C1 segment of cervical spinal cord (tissue), 14 donors: ENCODE results near the gene IRF2.

Experiments used
- DNase-seq, 14 donors: peaks; one replicate each; lab custom pipeline; 2025; lab: John Stamatoyannopoulos, UW

IRF2 gene

DNA sequence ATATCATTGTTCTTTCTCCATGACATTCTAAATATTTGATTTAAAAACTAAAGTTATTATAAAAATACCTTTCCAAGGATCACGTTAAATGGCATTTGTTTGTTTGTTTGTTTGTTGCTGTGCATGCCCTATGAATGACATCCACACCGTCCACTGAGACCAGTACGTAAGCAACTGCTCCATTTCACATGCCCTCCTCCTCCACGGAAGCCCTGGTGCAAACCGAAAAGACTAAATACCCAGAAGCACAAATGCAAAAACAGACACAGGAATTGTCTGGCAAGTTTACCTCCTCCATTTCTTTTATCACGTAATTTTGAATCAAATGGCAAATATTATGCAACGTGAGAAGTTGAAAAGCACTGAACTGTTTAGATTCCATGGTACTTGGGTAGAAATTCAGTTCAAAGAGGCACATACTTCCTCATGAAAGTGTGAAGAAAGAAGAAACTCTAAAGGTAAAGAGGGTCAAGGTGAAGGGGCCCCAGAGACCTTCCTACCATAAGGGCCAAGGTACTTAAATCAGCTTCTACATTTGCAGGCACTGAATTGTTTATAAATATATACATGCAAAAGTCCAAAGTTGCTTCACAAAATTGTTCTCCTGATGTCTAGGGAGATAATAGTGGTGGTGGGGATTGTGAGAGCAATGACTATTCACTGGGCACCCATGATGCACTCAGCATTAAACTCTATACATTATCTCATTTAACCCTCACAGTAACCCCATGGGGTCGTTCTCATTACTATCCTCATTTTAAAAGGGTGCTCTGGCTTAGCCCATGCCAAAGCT lies 23.4 kb downstream of the IRF2 start:
- no peak for DNase-seq

DNA sequence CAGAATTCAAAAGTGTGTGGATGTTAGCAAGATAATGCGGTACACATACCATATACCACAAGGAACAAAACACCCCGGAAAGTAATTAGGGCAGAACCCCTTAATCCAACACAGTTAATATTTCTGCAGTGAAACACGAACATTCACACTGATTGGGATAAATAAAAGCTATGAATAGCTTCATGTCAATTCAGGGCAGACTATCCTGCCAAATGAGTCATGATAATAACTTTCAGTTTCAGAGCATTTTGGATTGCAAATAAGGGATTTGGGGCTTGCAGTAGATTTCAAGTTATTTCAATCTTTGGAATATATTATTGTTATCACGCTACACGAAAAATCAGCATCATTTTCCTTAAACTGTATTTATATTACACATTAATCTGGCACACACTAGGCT lies 24.3 kb downstream of the IRF2 start:
- no peak for DNase-seq

DNA sequence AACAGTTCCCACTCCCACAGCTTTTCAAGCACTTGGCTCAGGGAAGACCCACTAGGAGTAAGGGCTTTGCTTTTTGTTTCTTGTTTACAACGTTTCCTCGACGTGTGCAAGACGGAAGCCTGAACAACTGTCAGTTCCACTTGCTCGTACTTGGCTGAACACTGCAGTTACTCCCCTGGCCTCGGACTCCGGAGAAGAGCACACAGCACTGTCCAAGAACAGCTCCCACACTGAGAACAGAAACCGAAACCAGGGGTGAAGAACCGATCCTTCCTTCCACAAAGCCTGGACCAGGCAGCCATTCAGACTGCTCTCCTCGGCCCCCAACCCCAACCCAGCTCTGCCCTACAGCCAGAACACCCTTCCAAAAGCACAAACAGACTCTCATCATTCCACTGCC lies 25.5 kb downstream of the IRF2 start:
- peak in 11 of 14 donors; percentile 30 to 79 (median 40) for DNase-seq

DNA sequence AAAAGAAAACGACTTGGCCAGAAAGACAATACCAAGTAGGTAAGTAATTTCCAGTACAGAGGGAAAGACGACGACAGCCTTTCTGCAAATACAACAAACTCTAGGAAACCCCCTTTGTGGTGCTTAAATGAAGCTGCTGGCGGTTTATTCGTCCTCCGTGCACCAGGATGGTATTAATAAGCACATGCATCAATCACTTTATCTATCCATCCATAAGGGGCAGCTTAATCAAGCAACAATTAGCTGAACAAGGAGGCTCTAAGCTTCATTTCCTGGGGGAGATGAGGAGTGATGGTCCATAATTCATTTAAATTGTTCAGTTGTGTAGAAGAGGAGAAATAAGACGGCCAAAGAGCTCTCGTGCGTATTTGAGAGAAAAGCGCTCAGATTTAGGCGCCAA lies 26.2 kb downstream of the IRF2 start:
- no peak for DNase-seq

DNA sequence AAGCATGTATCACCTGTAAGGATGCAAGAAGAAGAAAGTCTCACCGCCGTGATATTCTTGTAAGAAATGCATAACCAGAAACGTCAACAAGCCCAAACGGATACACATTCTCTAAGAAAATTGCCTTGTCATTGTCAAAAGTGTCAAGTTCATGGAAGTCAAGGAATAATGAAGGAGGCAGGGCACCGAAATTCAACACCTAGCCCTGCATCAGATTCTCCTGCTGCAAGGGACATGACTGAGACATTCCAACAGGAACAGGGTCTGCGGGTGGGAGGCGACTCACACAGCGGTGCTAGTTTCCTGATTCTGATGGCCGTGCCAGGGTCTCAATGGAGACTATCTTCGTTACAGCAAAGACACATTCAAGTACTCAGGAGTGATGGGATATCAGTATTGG lies 26.7 kb downstream of the IRF2 start:
- no peak for DNase-seq

DNA sequence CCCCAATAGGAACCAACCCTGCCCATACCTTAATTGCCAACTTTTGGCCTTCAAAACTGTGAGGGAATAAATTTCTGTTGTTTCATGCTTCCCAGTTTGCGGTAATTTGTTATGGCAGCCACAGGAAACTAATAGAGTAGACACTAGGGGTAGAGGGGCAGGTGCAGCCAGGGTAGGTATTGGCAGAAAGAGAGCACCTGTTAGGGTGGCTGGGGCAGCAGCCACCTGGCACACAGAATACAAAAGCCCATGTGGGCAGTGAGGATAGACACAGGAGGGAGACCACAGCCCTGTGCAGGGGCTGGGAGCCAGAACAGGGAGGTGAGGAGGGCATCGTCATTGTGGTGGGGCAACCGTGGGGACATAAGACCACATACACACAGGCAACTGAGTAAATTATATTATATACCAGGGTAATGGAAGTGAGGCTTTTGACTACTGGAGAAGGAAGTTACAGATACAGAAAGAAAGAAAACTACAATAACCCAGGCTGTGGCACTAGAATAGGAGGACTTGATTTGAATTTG lies 28.2 kb downstream of the IRF2 start:
- no peak for DNase-seq

DNA sequence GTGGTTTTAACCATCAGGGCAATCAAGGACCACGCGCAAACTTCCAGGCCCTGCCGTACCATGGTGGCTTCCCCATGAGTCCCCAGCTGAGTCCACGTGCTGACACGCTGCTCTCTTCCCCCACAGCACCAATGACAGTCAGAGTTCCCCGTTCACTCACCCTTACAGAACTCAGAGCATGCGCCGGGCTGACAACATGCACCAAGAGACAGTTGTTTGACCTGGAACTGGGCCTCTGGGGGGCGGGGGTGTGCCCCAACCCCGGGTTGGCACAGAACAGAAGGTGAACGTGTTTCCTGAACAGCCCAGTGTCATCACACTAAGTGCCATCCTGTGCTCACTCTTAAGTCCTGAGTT lies 29.4 kb downstream of the IRF2 start:
- peak in 5 of 14 donors; percentile 19 to 52 (median 25) for DNase-seq

DNA sequence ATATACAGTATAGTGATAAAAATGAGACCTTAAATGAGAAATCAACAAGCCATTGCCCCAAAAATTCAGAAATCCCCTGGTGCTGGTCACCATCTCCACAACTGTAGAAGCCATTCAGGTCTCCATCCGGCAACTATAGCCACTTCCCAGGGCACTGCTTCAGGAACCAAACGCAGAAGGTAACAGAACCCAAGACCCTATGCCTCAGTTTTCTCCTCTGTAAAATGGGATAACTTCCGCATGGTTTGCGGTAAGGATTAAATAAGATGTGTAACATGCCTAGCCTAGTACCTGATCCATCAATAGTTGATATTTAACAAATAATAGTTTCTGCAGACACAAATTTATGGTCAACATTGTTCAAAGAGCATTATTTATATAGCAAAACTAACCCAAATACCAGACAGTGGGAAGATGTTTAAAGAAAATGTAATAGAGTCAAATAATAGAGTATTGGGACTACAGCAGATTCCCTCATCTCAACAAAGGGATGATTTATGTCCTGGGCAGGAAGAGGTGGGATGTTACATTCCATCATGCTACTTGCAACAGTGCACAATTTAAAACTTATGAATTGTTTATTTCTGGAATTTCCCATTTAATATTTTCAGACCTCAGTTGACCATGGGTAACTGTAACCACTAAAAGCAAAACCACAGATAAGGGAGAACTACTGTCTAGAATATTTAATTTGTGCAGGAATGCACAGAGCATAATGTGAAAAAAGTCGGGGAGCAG lies 30.0 kb downstream of the IRF2 start:
- no peak for DNase-seq

DNA sequence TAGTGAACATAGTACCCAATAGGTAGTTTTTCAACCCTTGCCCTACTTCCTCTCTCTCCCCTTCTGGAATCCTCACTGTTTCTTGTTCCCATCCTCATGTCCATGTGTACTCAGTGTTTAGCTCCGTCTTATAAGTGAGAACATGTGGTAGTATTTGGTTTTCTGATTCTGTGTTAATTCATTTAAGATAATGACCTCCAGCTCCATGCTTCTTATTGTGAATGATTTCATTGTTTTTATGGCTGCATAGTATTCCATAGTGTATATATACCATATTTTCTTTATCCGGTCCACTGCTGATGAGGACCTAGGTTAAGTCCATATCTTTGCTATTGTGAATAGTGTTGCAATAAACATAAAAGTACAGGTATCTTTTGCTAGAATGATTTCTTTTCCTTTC lies 31.0 kb downstream of the IRF2 start:
- DNase-seq = no peak

DNA sequence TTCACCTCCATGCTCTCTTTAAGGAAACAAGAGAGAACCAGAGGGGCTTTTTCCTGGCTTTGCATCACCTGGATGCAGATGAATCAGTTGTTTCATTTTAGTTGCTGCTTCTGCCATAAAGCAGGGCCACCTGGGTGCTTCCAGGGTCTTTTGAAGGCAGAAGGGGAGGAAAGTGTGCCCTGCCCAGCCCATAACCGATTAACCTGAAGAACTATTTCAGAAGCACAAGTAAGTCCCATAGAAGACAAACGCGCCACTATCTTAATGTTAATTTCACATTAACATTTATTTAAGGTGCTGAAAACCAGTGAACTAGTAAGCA lies 32.1 kb downstream of the IRF2 start:
- no peak for DNase-seq

DNA sequence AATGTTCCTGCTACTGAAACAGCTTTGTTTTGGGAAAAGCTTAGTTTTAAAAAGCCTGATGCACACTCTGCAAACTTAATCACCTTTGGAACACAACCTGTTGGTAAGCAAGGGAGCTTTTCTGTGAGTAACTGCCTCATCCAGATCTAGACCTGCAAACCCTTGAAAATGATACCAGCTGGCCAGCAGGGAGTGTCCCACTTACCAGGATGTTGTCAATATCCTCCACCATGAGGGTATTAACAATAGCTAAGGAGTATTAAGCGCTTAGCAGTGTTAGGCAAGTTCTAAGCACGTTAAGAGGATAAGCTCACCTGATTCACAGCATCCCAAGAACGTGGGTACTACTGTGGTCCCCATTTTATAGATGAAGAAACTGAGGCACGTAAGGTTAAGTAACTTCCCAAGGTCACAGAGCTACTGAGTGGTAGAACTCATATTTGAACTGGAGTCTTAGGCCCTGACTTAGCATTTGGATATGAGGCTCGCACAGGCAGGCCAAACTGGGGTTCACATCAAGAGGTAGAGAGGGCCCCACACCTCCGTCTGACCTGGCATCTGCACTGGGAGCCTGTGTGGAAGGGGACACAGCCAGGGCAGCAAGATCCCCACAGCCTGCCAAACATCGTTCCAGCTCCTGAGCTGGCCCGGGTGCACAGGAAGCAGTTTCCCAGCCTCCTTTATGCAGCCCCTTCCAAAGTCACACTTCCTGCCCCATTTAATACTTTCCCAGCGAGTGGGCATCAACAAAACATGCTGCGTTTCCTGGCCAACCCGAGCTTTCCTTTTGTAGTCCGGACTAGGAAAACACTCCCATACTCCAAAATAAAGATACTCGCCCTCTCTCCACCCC lies 32.7 kb downstream of the IRF2 start:
- DNase-seq = peak in 6 of 14 donors; percentile 11 to 47 (median 40)

DNA sequence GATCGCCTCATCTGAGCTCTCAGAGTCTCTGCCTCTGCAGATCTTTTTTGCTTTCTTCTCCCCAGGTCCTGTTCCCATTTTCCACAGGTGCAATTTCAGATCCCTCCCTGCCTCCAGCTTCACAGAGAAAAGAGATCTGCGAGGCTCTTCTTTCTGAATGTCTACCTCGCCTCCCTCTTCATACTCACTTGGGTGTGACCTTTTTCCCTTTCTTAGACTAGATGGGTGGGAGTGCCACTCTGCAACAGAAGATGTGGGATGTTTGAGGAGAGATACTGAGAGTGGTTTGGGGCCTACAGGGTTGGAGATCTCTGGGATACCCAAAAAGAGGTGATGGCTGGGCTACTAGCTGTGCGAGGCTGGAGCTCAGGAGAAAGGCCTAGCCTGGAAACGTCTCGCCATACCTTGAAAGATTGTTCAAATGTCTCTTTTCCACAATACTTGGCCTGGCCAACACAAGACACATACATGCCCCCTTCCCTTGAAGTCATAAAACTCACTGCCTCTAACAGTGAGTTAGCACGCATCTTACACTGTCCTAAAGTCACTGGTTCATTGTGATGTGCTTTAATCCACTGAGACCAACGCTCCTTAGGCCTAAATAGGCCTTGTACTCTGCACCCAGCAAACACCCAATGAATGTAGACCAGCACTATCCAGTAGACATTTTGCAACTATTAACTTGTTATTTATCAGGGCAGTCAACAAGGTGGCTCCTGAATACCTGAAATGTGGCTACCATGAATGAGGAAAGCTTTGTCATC lies 33.6 kb downstream of the IRF2 start:
- no peak for DNase-seq

DNA sequence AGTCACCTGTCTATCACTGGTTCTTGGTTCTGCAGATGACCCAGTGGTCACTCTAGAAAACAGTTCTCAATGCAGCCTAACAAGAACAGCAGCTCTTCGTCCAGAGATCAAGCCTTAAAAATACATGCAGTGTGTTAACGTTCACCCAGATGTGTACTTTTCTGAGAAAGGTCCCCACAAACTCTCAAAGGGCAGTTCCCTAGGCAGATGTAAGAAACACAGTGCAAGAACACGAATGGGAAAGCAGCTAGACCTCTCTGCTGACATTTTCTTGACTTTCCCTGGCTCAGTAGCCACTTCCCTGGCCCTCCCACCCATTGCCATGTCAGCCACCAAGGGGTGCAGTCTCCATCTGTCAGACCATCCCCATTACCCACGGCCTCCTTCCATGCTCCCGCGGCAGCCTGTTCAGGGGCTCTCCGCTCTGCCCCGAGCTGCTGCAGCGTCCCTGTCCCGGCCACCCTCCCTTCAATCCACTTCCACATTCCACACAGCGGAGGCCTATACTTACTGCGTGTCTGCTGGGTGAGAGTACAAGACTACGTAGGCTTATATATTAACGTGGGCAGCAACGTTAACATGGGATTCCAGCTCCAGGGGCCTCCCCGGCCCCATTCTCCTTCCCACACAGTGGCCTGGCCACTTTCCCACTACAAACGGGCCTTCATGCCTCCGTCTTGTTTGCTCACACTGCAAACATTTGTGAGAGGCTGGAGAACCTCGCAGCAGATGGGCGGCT lies 34.3 kb downstream of the IRF2 start:
- DNase-seq = peak in 2 of 14 donors; percentile 18 to 30

DNA sequence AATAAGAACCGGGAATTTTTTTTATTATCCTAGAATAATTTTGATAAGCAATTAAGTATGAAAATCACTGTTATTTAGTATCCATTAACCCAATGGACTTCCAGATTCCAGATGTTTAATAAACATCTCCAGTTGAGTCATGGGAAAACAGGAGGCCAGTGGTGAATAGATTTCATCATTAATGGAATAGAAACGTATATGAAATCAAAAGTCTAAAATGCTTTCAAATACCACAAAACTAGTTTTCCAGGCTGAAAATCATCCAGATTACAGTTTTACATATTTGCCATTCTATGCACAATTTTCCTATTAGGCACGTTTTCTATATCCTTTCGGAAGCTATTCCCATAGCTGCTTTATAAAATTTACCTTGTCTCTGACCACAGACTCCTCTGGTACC lies 35.0 kb downstream of the IRF2 start:
- DNase-seq = no peak

DNA sequence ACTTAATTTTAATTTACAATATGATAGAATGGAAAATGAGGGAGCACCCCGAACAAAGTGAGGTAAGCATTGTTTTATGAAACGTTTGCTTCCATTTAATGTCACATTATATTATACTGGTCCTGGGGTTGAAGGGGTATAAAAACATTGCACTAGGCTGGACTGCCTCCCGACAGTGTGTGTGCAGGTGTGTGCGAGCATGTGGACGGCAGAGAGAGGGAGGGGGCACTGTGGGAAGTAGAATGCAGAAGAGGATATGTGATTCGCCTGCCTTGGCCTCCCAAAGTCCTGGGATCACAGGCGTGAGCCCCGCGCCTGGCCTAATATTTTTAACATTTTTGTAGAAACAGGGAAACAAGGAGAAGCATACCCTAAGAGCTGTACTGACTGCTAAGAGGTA lies 36.0 kb downstream of the IRF2 start:
- DNase-seq = no peak

DNA sequence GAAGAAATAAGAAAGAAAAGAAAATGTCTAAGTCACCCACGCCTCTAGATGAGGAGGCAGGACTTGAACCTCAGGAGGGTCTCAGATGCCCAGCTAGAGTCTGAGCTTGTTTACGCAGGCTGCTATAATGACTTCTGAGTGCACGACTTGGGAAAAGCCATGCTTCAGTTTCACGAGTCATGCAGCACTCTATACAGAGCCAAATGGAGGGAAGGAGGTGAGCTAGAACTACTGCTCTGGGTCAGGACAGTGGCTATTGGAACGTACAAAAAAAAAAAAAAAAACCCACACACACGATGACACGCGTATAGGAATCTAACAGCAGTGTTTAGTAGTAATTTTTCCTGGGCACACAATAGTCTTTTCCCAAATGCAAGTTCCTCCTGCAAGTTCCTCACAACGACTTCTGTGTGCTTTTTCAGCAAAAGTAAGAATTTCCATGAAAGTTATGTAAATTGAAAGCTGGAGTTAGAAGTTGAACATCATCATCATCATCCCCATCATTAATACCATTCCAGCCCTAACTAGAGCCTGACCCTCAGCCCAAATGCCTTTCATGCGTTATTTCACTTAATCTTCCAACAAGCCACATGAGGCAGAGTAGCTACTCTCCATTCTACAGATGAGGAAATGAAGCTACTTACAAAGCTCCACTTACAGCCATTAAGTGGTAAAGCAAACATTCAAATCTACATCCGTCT lies 36.6 kb downstream of the IRF2 start:
- DNase-seq = no peak

DNA sequence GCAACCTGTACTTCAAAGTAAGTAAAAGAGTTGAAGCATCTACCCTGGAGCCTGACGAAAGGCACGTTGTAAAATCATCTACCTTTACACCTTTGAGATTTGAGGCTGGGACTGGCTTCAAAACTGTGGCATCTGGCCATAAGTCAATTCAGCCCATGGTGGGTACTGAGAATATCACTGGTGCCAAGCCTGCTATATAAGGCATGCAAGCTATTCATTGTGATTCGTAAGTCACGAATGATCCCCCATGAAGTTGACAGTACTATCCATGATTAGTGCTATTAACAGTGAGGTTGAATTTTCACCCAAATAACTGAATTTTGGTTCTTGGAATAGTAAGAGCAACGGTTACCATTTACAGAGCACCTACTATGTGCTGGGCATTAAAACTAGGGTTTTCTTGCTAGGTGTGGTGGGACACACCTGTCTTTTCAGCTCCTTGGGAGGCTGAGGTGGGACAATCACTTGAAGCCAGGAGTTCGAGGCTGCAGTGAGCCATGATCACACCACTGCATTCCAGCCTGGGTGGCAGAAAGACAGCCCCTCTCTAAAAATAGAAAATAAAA lies 39.8 kb downstream of the IRF2 start:
- no peak for DNase-seq

DNA sequence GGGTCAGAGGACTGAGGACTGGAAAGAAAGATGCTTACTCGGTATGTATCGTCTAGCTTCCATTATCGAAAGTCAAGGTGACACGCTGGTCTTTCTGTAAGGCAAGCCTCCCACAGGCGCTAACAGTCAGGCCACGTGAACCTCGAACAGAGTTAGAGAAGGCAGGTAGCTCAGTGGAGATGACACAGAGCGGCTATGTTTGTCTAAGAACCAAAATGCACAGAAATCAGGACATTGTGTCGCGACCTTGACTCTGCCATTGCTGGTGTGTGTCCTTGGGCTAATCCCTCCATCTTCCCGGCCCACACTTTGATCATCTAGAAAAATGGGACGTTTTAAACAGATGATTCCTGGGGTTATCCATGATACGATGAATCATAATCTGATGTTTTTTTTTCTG lies 40.3 kb downstream of the IRF2 start:
- no peak for DNase-seq

DNA sequence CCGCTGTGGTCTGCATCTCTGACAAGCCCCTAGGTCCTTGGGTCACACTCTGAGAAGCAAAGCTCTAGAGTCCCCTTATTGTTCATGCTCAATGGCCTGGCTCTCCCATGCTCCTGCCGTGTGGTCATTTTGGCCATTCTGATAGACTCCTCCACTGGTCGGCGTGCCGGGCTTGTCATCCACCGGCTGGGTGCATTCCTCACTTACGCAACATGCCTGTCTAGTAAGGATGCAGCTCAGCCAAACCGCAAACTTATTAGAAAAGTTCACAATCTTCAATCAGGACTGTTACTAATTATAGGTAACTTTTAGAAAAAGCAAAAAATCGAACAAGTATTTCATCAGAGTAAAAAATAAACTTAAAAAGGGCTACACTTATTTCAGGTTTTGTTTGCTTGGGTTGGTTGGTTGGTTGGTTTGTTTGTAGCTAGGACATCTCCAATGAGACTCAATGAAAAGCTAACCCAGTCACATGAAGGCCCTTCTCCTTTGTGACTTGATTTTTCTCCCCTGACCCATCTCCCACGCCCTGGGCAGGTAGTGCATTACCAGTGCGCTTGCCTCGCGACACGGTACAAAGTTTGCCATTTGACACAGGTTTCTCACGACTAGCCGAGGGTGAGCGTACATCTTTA lies 41.0 kb downstream of the IRF2 start:
- peak in 1 of 14 donors; percentile 19 for DNase-seq
